ENCODE results near the gene CHST1. TPM values are rescaled to one million over a fixed set of nuclear protein-coding genes. Genes with fewer than 3 reads are reported as not detected.

Gene CHST1
- total and polyA plus RNA-seq, 3 donors from 2014 or later, result 6.2 to 17.1 (median 10.6) TPM

- H3K27me3 ChIP-seq, result no peaks in the 10 kb centered on the region
These were observed 831 bp downstream of the CHST1 start for GRCh38 chr11:45664376-45665205.

GRCh38 chr11:45663486-45664375 lies 1.7 kb downstream of the CHST1 start:
- WGBS, 2 donors, result 52 to 58% methylated on average over 7 to 13 of the region's 13 CpGs
- Histone ChIP-seq H3K27me3 (no peaks in the 10 kb centered on the region), H3K36me3 (ENCODE audit: low read depth, missing control alignments) (no peaks in the 10 kb centered on the region), H3K9me3 (no peaks in the 10 kb centered on the region), H3K4me1 (peaks cover 8% of the 10 kb centered on the region), H3K27ac (no peak overlapping the region), H3K4me3 (peak overlapping the region in 1 of 2 donors; percentile 52)
- TF ChIP-seq POLR2A (IDR thresholded peaks at IDR 0.05) (no peak), CTCF (IDR thresholded peaks at IDR 0.05) (no peak)
- no peak for DNase-seq
- intact Hi-C loops (cut with DNase I; ENCODE audit: low total_unique reads), result loop anchor here (10.0 kb wide), 1 partner anchor 101 kb away; no protein-coding TSS in a partner anchor

More at GRCh38 chr11:45664376-45665205, 831 bp downstream of the CHST1 start:
- intact Hi-C loops (cut with DNase I; ENCODE audit: low total_unique reads), result loop anchor here (10.0 kb wide), 1 partner anchor 100 kb away; no protein-coding TSS in a partner anchor
- Histone ChIP-seq H3K4me3 (peak overlapping the region; percentile 52 to 64), H3K9me3 (no peaks in the 10 kb centered on the region), H3K27ac (no peak overlapping the region), H3K4me1 (peaks cover 4% of the 10 kb centered on the region), H3K36me3 (ENCODE audit: low read depth, missing control alignments) (no peaks in the 10 kb centered on the region)
- DNase-seq, result no peak
- WGBS, 2 donors, result 0% methylated on average over 52 of the region's 76 CpGs; no CpG with 5 or more reads in 1 of the 2 donors
- TF ChIP-seq CTCF (IDR thresholded peaks at IDR 0.05) (no peak), POLR2A (IDR thresholded peaks at IDR 0.05) (no peak)

- Histone ChIP-seq H3K4me1 (peaks cover 9% of the 10 kb centered on the region), H3K27ac (no peak overlapping the region), H3K27me3 (no peaks in the 10 kb centered on the region), H3K36me3 (ENCODE audit: low read depth, missing control alignments) (no peaks in the 10 kb centered on the region), H3K9me3 (no peaks in the 10 kb centered on the region), H3K4me3 (no peak overlapping the region)
- intact Hi-C loops (cut with DNase I; ENCODE audit: low total_unique reads), result loop anchor here (10.0 kb wide), 1 partner anchor 102 kb away; no protein-coding TSS in a partner anchor
- TF ChIP-seq CTCF (IDR thresholded peaks at IDR 0.05) (no peak), POLR2A (IDR thresholded peaks at IDR 0.05) (no peak)
- DNase-seq, result no peak
- WGBS, 2 donors, result 54 to 61% methylated on average over 12 to 14 of the region's 14 CpGs
These were observed 2.5 kb downstream of the CHST1 start for GRCh38 chr11:45662665-45663485.

- H3K27ac ChIP-seq, result no peak overlapping the region
- no peaks in the 10 kb centered on the region for H3K27me3 ChIP-seq
- H3K36me3 ChIP-seq (ENCODE audit: low read depth, missing control alignments), result no peaks in the 10 kb centered on the region
- peaks cover 9% of the 10 kb centered on the region for H3K4me1 ChIP-seq
- no peak for DNase-seq
- intact Hi-C loops (cut with DNase I; ENCODE audit: low total_unique reads), result loop anchor here (10.0 kb wide), 1 partner anchor 103 kb away; no protein-coding TSS in a partner anchor
- WGBS, 2 donors, result 79 to 82% methylated on average over 5 of the region's 5 CpGs
- H3K4me3 ChIP-seq, result no peak overlapping the region
- H3K9me3 ChIP-seq, result no peaks in the 10 kb centered on the region
- TF ChIP-seq POLR2A (IDR thresholded peaks at IDR 0.05) (no peak), CTCF (IDR thresholded peaks at IDR 0.05) (no peak)
These were observed 3.2 kb downstream of the CHST1 start for GRCh38 chr11:45662096-45662664.

Measured in testis (tissue), 3 donors.